GM18868 (cell line): Measurements from ENCODE around the gene ARID2.
A peak's percentile ranks its signal among the peaks of the same experiment; 100 is the strongest.

Experiments used
- ATAC-seq: cut with Tn5 transposase; IDR thresholded peaks from one replicate; pipeline ENCODE4 v1.9.1; 2021; ENCODE audit warnings: mild to moderate bottlenecking, moderate library complexity; ENCODE audit not compliant: unreplicated experiment

The ARID2 gene, protein sequence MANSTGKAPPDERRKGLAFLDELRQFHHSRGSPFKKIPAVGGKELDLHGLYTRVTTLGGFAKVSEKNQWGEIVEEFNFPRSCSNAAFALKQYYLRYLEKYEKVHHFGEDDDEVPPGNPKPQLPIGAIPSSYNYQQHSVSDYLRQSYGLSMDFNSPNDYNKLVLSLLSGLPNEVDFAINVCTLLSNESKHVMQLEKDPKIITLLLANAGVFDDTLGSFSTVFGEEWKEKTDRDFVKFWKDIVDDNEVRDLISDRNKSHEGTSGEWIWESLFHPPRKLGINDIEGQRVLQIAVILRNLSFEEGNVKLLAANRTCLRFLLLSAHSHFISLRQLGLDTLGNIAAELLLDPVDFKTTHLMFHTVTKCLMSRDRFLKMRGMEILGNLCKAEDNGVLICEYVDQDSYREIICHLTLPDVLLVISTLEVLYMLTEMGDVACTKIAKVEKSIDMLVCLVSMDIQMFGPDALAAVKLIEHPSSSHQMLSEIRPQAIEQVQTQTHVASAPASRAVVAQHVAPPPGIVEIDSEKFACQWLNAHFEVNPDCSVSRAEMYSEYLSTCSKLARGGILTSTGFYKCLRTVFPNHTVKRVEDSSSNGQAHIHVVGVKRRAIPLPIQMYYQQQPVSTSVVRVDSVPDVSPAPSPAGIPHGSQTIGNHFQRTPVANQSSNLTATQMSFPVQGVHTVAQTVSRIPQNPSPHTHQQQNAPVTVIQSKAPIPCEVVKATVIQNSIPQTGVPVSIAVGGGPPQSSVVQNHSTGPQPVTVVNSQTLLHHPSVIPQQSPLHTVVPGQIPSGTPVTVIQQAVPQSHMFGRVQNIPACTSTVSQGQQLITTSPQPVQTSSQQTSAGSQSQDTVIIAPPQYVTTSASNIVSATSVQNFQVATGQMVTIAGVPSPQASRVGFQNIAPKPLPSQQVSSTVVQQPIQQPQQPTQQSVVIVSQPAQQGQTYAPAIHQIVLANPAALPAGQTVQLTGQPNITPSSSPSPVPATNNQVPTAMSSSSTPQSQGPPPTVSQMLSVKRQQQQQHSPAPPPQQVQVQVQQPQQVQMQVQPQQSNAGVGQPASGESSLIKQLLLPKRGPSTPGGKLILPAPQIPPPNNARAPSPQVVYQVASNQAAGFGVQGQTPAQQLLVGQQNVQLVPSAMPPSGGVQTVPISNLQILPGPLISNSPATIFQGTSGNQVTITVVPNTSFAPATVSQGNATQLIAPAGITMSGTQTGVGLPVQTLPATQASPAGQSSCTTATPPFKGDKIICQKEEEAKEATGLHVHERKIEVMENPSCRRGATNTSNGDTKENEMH (N-terminal part only)

DNA sequence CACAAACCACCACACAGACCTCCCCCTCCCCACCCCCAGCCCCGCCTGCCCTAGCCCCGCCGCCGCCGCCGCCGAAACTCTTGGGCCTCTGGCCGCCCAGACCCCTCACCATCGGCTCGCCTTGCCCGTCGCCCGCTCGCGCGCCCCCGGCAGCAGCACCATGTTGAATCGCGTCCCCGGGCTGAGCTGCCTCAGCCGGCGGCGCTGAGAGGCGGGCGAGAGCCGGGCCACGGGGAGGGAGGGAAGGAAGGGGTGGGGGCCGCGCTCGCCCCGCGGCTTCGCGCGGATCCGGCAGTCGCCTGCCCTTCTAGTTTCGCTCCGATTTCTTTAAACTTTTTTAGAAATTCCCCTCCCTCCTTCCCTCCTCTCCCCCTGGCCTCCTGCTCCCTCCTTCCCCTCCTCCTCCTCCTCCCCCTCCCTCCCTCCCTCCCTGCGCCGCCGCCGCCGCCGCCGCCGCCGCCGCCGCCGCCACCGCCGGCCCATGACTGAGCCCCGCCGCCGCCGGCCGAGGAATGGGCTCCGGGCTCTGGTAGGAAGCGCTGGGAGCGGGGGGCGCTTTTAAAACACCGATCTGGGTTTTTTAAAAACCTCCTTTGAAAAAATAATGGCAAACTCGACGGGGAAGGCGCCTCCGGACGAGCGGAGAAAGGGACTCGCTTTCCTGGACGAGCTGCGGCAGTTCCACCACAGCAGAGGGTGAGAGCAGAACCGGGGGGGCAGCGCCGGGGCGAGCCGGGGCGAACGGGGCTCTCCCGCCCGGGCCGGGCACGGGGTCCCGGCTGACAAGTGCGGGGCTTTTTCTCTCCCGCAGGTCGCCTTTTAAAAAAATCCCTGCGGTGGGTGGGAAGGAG lies at the start of gene ARID2:
Gene ARID2, plus strand, starts transcription at position 474 of the 851 bp plus-strand sequence. Its CDS starts 131 bp downstream, at position 605.
- ATAC-seq, result peak; percentile 15

DNA sequence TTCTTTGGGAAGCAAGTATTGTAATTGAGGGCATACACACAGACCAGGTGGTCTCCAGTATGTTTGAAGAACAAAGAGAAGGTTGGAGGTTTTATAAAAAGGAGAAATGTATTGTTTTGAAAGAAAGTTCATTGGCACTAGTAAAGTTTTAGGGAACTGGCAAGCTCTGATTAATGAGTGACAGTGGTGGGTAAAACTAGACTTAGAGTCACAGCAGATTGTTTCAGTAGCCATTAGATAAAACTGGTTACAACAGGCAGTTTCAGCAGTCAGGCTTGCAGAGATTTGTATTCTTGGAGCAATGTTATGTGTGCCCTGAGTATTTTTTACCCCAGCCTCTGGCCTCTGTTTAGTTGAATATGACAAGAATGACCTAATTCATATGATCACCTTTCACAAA lies 49.1 kb upstream of the ARID2 start:
- ATAC-seq, result no peak

DNA sequence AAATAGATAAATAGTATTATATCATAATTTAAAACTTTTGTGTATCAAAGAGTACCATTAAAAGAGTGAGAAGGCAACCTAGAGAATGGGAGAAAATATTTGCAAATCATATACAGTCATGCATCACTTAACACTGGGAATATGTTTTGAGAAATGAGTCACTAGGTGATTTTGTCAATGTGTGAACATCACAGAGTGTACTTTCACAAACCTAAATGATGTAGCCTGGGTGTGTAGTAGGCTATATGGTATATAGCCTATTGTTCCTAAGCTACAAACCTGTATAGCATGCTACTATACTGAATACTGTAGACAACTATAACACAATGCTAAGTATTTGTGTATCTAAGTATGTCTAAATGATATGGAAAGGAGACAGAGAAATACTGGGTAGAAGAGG lies 48.0 kb upstream of the ARID2 start:
- no peak for ATAC-seq

DNA sequence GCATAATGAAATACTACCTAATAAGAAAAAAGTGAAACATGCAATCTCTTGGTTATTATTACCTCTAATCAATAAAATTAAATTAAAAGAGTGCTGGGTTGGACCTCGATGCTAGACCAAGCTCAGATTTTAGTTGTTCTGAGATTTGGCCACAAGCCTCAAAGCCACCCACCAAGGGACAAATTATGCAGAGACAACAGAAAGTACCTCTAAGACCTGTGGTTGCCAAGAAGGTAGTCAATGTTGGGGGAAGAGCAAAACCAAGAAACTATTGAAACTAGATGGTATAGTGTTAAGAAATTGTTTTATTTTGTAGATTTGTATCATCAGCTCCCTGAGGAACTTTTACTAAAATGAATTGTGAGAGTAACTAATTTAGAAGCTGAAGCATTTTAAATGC lies 43.8 kb upstream of the ARID2 start:
- ATAC-seq, result no peak

DNA sequence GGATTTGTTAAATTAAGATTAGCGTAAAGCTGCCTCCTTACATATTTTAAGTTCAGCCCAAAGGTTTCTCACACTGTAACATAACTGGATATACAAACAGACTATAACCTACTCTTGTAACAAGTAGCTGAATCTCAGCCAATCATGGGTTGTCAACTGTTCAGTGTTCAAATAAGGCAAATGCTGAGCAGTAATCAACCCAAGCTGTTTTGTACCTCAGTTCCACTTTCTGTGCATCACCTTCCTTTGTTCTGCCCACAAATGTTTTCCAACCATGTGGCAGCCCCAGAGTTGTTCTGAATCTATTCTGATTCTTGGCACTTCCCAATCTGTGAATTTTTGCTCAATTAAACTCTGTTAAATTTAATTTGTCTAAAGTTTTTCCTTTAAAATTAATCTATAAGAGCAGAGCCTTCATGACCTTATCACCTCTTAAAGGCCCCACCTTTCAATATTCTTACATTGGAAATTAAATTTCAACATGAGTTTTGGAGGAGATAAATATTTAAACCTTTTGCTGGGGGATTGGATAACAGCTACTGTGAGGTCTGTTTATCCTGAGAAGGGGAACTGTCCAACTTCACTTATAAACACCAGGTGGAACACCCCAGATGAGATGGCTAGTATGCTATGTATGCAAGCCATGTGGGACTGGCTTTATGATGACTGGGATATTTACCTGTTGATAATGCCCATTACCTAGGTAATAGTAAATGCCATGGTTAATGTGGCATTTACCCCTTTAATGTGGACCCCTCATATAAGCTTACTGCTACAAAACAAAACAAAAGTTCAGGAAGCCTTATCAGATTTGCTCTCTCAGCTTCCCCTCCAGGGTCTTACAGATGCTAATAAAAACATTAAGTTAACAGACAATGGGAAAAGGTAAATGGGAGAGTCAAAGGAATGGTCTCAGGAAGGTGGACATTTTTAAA lies 42.2 kb upstream of the ARID2 start:
- no peak for ATAC-seq

DNA sequence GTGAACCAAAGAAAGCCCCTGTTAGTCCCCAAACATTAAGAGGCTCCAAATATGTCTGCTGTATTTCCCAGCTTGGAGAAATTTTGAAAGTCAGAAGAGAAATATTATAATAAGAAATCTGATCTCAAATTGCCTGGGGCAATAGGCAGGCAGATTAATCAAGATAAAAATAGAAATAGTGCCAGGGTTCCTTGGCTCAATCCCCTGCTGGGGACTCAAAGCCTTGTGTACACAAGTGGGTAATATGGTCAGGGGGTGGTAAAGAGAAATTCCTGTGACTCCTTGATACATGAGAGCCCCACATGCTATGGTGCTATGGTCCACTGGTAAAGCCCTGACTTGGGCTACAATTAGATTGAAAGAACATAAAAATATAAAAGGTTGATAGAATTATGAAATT lies 41.3 kb upstream of the ARID2 start:
- no peak for ATAC-seq

DNA sequence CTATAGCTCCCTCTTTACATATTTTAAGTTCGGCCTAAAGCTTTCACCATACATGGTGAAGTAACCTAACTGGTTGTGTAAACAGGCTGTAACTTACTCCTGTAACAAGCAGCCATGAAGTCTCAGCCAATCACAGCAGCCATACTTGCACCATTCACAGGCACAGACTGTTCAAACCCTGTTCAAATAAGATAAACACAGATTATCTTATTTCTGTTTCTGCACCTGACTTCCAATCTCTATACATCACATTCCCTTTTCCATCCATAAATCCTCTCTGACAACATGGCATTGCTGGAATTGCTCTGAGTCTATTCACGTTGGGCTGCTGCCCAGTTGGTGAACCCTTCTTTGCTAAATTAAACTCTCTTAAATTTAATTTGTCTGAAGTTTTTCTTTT lies 34.5 kb upstream of the ARID2 start:
- ATAC-seq, result no peak

DNA sequence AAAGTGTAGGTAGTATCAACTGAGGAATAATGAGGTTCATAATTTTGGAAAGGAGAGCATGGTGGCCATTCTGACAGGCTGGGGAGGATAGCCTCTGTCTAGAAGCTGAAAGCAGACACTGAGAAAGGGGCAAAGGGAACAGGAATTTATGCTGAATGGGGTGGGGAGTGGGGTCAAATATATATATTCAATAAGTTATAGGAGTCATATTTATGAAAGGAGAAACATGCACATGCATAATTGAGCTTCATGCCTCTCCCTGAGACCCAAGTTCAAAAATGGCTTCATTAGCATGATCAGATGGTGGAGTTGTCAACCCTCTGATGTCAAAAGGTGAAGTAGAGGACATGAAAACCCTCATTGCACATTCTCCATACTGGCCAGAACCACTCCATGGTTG lies 33.9 kb upstream of the ARID2 start:
- no peak for ATAC-seq

DNA sequence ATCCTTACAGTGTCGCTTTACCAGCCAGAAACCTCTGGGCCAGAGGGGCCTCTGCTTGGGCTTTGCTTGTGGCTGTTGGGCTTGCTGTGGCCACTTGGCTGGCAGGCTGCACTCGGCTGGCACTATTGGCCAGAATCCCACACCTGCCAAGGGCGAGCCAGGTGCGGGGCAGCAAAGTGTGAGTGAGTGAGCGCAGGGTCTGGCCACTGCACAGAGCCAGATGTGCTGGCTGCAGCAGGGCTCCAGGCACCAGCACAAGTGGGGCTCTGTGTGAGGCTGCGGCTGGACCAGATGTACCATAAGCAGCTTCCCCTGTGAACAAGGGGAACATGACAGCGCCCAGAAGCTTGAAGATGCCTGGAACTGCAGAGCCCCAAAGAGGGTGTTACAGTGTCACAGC lies 33.5 kb upstream of the ARID2 start:
- no peak for ATAC-seq

DNA sequence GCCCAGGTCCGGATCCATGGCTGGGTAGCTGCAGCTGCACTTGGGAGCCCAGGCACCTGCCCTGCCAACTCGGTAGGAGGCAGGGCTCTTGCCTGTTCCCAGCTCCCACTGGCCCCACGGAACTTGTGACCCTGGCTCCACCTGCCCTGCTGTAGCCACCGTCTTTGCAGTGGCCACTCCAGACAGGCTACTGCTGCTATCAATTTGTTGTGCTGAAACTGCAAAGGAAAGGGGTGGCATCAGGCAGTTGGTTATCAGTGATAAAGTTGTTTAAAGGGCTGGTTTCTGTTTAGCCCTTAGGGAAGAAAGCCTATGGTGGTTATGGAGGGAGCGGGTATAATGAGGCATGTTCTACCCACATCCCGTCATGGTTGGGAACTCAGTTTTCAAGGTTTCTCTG lies 32.1 kb upstream of the ARID2 start:
- no peak for ATAC-seq

DNA sequence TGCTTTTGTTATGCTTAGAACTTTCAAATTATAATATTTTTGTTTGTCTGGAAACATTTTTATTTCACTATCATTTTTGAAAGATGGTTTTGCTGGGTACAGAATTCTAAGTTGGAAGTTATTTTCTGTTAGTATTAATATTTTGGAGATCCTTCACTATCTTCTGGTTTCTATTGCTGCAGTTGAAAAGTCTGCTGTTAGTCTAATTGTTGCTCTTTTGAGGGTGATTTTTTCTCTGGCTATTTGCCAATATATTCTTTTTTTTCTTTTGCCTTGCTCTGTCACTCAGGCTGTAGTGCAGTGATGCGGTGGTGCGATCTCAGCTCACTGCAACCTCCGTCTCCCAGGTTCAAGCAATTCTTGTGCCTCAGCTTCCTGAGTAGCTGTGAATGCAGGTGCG lies 28.2 kb upstream of the ARID2 start:
- no peak for ATAC-seq

DNA sequence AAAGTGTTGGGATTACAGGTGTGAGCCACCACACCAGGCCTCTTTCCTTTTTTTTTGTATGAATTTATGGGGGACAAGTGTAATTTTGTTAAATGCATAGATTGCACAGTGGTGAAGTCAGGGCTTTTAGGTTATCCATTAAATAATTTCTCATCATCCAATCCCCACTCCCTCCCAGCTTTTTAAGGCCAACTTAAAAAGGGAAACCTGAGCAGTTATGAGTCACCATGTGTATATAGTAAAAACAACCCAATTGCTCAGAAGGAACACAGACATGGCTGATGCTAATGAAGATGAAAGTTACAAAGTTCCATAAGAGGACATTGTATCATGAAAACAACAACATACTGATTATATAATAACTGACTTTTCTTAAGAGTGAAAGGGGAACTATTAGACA lies 25.6 kb upstream of the ARID2 start:
- no peak for ATAC-seq

DNA sequence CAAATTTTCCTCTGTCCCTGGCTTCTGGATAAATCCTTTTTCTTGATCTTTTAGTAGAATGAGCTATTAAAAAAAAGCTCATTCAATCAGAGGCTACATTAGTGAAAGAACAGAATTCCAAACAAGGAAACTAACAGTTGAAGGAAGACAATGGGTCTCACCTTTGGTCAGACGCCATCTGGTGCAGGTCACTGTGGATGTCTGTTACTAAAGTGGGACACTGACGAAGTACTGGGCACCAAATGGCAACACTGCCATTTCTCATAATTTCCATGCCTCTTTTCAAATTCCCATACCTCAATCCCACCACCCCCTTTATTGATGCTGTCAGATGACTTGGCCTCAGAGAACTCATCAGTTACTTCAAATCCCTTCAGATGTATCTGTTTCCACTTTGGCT lies 24.5 kb upstream of the ARID2 start:
- no peak for ATAC-seq

DNA sequence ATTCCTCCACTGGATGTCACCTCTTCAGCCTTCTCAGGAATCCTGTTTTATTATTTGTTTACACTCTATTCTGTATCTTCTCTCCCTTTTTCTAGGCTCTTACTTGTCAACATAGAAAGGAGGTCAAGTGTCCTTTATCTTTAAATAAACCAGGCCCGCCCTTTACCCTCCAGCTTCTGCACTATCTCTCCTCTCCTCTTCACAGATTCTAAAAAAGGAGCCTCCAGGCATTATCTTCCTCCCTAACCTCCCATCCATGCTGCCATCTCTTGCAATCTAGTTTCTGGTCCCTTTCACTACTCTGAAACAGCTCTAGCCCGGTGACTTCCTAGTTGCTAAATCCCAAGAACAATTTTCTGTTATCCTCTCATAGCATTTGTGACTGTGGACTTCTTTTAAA lies 24.1 kb upstream of the ARID2 start:
- no peak for ATAC-seq

DNA sequence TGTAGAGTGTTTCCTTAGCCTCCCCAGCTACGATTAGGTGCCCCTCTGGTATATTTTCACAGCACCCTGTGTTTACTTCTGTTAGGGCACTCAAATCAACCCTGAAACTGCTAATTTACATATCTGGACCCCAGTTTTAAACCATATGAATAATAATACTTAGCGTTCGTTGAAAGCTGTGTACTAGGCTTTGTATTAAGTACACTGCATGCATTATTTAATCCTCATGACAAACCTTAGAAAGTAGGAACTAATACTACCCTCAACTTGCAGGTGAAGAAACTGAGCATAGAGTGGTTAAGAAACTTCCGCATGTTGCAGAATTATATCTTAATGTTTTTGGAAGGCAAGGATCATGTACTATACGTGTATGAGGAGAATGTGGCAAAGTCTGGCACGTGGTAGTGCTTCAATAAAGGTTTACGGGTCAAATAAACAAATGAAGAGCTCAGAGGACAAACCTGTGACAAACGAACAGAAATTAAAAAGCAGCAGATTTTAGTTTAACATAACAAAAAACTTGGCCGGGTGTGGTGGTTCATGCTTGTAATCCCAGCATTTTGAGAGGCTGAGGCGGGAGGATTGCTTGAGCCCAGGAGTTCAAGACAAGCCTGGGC lies 22.2 kb upstream of the ARID2 start:
- ATAC-seq, result no peak

DNA sequence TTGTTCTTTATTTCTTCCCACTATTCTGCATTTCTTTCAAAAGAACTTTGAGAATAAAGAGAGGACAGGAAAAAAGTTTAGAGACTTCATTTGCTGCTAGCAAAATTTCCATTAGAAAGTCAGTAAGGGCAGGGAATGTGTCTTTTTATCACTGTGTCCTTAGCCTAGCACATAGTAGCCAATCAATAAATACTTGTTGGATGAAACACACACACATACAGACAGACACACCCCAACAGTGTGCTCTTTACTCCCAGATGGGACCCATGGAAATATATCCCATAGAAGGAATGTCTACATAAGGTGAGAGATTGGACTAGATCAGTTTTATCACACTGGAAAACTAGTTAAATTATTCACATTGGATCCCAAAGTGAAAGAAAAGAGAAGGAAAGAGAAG lies 21.1 kb upstream of the ARID2 start:
- no peak for ATAC-seq

DNA sequence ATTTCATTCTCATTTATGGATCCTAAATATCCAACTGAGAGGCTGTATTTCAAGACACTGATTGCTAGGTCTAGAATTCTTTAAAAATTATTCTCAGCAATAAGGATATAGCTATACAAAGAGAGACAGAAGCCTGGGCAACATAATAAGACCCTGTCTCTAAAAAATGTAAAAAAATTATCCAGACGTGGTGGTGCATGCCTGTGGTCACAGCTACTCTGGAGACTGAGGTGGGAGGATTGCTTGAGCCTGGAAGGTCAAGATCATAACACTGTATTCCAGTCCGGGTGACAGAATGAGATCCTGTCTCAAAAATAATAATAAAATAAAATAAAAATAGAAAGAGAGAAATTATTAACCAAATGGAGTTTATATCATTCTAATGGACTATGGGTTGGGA lies 20.6 kb upstream of the ARID2 start:
- ATAC-seq, result no peak

DNA sequence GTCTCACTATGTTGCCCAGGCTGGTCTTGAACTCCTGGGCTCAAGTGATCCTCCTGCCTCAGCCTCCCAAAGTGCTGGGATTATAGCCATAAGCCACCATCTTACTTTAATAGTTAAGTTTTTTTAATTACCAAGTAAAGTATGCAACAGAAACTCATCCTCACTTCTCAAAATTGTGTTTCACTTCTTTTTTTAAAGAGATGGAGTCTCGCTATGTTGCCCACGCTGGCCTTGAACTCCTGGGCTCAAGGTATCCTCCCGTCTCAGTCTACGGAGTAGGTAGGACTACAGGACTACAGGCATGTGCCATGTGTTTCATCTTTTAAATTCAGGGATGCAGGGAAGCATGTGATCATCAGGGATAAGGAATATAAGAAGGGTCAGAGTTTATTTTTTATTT lies 17.2 kb upstream of the ARID2 start:
- ATAC-seq, result no peak

DNA sequence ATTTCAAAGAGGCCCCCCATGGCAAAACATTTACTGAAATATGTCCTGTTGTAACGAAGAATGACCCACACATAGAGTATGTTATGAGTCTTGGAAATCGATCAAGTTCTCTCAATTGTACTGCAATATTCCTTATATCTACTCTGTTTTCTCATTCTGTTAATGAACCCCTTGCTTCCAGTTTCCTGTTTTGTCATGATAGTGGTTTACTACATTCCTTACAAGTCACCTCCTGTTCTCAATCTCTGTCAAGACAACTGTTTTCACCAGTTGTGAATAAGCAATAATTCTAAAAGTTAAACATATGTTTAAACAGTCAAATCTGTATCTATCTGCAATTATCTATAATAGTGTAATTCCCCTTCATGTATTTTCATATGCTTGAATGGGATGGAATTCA lies 16.4 kb upstream of the ARID2 start:
- ATAC-seq, result no peak
